K562 (cell line): ENCODE measurements around the gene MRI1. TPM values are rescaled to one million over a fixed set of nuclear protein-coding genes. Genes with fewer than 3 reads are reported as not detected.
A peak's percentile ranks its signal among the peaks of the same experiment; 100 is the strongest.

Experiments used
- ARID2 ChIP-seq: fragments of 450-650 bp; IDR thresholded peaks from 2 replicates; pipeline ENCODE4 v1.6.1; 2017; ENCODE audit warnings: antibody characterized with exemption, mild to moderate bottlenecking
- RBM15 ChIP-seq: fragments of 200-400 bp; formaldehyde crosslinking; IDR thresholded peaks from 2 replicates; pipeline ENCODE4 v1.6.1; 2018; ENCODE audit warnings: mild to moderate bottlenecking, low read length, moderate library complexity; ENCODE audit not compliant: insufficient read depth
- ZNF146 ChIP-seq: IDR thresholded peaks from one replicate; pipeline ENCODE4 v1.6.1; 2018; ENCODE audit warnings: missing compliant biosample characterization; ENCODE audit not compliant: unreplicated experiment
- ZNF561 ChIP-seq: fragments of 450-650 bp; formaldehyde crosslinking; conservative IDR thresholded peaks from 2 replicates; pipeline ENCODE4 v1.4.0; 2020; ENCODE audit warnings: mild to moderate bottlenecking, moderate library complexity
- ZNF699 ChIP-seq: fragments of 250-450 bp; sonication (Bioruptor Pico); IDR thresholded peaks from 2 replicates; pipeline ENCODE4 v1.8.0; 2021; ENCODE audit warnings: mild to moderate bottlenecking, moderate library complexity; ENCODE audit not compliant: insufficient replicate concordance
- ZNF77 ChIP-seq: fragments of 250-450 bp; sonication (Bioruptor Pico); IDR thresholded peaks from 2 replicates; pipeline ENCODE4 v1.5.0; 2020
- polyA plus RNA-seq, 8 experiments: library from polyadenylated mRNA; depleted of rRNA in 4 of 8; stranded (reverse) in 5 of 8; unstranded in 3 of 8; fragments of >200 nt; fragmentation: Nextera tagmentation in 2 of 8; fragmentation: Illumina TruSeq in 1 of 8; extraction: Ambion mirVana in 2 of 8; extraction: Trizol in 1 of 8; gene quantifications; 2 replicates each; pipeline versions ENCODE4 v1.2.1 to v1.2.3, GENCODE V29; 2011 to 2014; ENCODE audit warnings: inconsistent platforms in 1 of 8, missing spikeins in 1 of 8
- total RNA-seq, 7 experiments: library from RNA; depleted of rRNA in 6 of 7; stranded (reverse); fragments of >200 nt in 6 of 7; fragmentation: Illumina TruSeq in 2 of 7; extraction: Trizol in 2 of 7; gene quantifications; 2 replicates each; pipeline versions ENCODE4 v1.2.1 to v1.2.3, GENCODE V29; 2011 to 2021; ENCODE audit warnings: low replicate concordance in 1 of 7
- TF ChIP-seq, protein P1 (sequence below), 2 experiments: fragments of 450-650 bp in 1 of 2; sonication (generic) in 1 of 2; formaldehyde crosslinking; conservative IDR thresholded peaks; 2 replicates each; pipeline versions ENCODE4 v1.4.0 to v1.8.1; 2020 to 2022; ENCODE audit warnings: mild to moderate bottlenecking in 1 of 2, missing genetic modification reagents in 1 of 2
- TF ChIP-seq, protein P2 (sequence below): fragments of 250-450 bp; sonication (Bioruptor Pico); IDR thresholded peaks from 2 replicates; pipeline ENCODE4 v1.4.0; 2020
- TF ChIP-seq, protein P3 (sequence below): sonication (generic); formaldehyde crosslinking; IDR thresholded peaks from 2 replicates; pipeline ENCODE4 v1.8.0; 2022; ENCODE audit warnings: mild to moderate bottlenecking, missing genetic modification reagents
- TF ChIP-seq, protein P4 (sequence below): sonication (generic); formaldehyde crosslinking; IDR thresholded peaks from 2 replicates; pipeline ENCODE4 v1.8.0; 2023; ENCODE audit warnings: mild to moderate bottlenecking, missing genetic modification reagents

MRI1 gene
- total and polyA plus RNA-seq, 9 of the 15 experiments (the other 6 are each of a cell fraction or from before 2014, with no cell fraction given) = 5.5 to 57.4 (median 28.2) TPM

DNA sequence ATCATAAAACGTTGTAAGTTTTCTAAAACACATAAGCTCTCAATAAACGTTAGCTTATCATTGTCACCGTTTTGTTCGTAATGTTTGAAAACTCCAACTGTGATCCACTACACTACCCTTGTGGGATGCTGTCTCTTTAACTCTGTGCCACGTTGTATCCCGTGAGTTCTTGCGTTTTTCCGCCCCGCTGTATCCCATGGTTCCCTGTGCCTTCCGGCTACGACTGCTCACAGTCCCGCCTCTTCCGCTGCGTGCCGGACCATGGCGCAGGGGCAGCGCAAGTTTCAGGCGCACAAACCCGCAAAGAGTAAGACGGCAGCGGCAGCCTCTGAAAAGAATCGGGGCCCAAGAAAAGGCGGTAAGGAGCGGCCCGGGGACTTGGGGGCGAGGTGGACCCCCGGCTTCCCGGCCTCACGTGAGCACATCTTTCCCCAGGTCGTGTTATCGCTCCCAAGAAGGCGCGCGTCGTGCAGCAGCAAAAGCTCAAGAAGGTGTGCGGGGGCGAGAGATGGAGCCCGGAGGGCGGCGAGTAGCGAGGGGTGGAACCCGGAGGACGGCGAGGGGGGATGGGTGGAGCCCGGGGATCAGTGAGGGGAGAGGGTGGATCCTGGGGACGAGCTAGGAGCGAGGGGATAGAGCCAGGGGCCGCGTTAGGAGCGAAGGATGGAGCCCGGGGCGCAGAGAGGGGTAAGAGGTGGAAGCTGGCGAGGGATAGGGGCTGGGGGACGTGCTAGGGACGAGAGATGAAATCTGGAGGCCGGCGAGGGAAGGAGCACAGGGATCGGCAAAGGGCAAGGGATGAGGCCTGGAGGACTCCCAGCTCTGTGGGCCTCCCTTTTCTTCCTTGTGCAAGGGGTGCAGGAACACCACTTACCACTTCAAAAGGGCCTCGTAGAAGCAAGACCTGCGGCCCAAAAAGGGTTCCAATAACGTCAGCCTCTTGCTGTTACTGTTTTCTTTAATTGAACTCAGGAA is 10.2 kb downstream of the MRI1 start, which contains the start of gene C19orf53 (continued):
- no peak for TF ChIP-seq ZNF77 (CRISPR knock-in tag)
- TF ChIP-seq, protein P1, sequence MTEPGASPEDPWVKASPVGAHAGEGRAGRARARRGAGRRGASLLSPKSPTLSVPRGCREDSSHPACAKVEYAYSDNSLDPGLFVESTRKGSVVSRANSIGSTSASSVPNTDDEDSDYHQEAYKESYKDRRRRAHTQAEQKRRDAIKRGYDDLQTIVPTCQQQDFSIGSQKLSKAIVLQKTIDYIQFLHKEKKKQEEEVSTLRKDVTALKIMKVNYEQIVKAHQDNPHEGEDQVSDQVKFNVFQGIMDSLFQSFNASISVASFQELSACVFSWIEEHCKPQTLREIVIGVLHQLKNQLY (CRISPR knock-in tag; conservative IDR thresholded peaks at IDR 0.05) = no peak
- TF ChIP-seq, protein P2, sequence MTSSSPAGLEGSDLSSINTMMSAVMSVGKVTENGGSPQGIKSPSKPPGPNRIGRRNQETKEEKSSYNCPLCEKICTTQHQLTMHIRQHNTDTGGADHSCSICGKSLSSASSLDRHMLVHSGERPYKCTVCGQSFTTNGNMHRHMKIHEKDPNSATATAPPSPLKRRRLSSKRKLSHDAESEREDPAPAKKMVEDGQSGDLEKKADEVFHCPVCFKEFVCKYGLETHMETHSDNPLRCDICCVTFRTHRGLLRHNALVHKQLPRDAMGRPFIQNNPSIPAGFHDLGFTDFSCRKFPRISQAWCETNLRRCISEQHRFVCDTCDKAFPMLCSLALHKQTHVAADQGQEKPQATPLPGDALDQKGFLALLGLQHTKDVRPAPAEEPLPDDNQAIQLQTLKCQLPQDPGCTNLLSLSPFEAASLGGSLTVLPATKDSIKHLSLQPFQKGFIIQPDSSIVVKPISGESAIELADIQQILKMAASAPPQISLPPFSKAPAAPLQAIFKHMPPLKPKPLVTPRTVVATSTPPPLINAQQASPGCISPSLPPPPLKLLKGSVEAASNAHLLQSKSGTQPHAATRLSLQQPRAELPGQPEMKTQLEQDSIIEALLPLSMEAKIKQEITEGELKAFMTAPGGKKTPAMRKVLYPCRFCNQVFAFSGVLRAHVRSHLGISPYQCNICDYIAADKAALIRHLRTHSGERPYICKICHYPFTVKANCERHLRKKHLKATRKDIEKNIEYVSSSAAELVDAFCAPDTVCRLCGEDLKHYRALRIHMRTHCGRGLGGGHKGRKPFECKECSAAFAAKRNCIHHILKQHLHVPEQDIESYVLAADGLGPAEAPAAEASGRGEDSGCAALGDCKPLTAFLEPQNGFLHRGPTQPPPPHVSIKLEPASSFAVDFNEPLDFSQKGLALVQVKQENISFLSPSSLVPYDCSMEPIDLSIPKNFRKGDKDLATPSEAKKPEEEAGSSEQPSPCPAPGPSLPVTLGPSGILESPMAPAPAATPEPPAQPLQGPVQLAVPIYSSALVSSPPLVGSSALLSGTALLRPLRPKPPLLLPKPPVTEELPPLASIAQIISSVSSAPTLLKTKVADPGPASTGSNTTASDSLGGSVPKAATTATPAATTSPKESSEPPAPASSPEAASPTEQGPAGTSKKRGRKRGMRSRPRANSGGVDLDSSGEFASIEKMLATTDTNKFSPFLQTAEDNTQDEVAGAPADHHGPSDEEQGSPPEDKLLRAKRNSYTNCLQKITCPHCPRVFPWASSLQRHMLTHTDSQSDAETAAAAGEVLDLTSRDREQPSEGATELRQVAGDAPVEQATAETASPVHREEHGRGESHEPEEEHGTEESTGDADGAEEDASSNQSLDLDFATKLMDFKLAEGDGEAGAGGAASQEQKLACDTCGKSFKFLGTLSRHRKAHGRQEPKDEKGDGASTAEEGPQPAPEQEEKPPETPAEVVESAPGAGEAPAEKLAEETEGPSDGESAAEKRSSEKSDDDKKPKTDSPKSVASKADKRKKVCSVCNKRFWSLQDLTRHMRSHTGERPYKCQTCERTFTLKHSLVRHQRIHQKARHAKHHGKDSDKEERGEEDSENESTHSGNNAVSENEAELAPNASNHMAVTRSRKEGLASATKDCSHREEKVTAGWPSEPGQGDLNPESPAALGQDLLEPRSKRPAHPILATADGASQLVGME (CRISPR knock-in tag) = no peak
- TF ChIP-seq, protein P3, sequence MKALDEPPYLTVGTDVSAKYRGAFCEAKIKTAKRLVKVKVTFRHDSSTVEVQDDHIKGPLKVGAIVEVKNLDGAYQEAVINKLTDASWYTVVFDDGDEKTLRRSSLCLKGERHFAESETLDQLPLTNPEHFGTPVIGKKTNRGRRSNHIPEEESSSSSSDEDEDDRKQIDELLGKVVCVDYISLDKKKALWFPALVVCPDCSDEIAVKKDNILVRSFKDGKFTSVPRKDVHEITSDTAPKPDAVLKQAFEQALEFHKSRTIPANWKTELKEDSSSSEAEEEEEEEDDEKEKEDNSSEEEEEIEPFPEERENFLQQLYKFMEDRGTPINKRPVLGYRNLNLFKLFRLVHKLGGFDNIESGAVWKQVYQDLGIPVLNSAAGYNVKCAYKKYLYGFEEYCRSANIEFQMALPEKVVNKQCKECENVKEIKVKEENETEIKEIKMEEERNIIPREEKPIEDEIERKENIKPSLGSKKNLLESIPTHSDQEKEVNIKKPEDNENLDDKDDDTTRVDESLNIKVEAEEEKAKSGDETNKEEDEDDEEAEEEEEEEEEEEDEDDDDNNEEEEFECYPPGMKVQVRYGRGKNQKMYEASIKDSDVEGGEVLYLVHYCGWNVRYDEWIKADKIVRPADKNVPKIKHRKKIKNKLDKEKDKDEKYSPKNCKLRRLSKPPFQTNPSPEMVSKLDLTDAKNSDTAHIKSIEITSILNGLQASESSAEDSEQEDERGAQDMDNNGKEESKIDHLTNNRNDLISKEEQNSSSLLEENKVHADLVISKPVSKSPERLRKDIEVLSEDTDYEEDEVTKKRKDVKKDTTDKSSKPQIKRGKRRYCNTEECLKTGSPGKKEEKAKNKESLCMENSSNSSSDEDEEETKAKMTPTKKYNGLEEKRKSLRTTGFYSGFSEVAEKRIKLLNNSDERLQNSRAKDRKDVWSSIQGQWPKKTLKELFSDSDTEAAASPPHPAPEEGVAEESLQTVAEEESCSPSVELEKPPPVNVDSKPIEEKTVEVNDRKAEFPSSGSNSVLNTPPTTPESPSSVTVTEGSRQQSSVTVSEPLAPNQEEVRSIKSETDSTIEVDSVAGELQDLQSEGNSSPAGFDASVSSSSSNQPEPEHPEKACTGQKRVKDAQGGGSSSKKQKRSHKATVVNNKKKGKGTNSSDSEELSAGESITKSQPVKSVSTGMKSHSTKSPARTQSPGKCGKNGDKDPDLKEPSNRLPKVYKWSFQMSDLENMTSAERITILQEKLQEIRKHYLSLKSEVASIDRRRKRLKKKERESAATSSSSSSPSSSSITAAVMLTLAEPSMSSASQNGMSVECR (CRISPR knock-in tag) = peak; percentile 85; the same call in 1 of the 2 replicates
- TF ChIP-seq ZNF699 (CRISPR knock-in tag) = no peak
- TF ChIP-seq ZNF561 (CRISPR knock-in tag) = no peak
- TF ChIP-seq, protein P4, sequence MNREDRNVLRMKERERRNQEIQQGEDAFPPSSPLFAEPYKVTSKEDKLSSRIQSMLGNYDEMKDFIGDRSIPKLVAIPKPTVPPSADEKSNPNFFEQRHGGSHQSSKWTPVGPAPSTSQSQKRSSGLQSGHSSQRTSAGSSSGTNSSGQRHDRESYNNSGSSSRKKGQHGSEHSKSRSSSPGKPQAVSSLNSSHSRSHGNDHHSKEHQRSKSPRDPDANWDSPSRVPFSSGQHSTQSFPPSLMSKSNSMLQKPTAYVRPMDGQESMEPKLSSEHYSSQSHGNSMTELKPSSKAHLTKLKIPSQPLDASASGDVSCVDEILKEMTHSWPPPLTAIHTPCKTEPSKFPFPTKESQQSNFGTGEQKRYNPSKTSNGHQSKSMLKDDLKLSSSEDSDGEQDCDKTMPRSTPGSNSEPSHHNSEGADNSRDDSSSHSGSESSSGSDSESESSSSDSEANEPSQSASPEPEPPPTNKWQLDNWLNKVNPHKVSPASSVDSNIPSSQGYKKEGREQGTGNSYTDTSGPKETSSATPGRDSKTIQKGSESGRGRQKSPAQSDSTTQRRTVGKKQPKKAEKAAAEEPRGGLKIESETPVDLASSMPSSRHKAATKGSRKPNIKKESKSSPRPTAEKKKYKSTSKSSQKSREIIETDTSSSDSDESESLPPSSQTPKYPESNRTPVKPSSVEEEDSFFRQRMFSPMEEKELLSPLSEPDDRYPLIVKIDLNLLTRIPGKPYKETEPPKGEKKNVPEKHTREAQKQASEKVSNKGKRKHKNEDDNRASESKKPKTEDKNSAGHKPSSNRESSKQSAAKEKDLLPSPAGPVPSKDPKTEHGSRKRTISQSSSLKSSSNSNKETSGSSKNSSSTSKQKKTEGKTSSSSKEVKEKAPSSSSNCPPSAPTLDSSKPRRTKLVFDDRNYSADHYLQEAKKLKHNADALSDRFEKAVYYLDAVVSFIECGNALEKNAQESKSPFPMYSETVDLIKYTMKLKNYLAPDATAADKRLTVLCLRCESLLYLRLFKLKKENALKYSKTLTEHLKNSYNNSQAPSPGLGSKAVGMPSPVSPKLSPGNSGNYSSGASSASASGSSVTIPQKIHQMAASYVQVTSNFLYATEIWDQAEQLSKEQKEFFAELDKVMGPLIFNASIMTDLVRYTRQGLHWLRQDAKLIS (CRISPR knock-in tag) = no peak
- TF ChIP-seq ZNF146 (CRISPR knock-in tag) = no peak
- 0 out of 2 replicates have a peak, but pooled peaks have one; percentile 18 for TF ChIP-seq ARID2
- no peak for TF ChIP-seq RBM15
